NCI-H345 treated with DMSO at 0.1 percent for 48 hours (cell line): ENCODE data around the gene DSG3.

ENCODE experiments used
- DNase-seq: peaks from one replicate; lab custom pipeline; 2025; ENCODE audit not compliant: unreplicated experiment; lab: John Stamatoyannopoulos, UW

DSG3 gene

GRCh38 chr18:31513189-31513935, 65.8 kb downstream of the DSG3 start:
- no peak for DNase-seq

DNA sequence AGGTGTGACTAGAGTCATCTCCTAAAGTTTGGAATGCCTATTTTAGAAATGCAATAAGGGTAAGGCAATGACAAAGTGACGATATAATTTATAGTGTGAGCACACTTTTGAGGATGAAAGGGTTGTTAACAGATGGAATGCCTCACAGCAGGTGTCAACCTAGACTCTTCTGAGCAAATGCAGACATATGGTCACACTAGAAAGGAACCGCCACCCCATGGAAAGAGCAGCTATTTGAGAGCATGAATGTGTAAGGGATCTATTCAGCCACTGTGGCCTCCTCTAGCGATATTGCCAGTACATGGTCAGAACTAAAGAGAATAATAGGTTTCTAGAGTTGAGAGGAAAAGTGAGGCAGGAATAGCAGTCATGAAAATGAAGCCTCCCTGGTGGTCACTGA, 68.9 kb downstream of the DSG3 start:
- DNase-seq, result no peak

GRCh38 chr18:31526374-31526773, 78.8 kb downstream of the DSG3 start:
- no peak for DNase-seq
